ENCODE data around the gene KIAA1958.
"Not testable (repeated sequence)": the region's sequence is repeated elsewhere in the genome, so short reads cannot be mapped to it uniquely, and the experiment has no call there.

Gene KIAA1958

DNA sequence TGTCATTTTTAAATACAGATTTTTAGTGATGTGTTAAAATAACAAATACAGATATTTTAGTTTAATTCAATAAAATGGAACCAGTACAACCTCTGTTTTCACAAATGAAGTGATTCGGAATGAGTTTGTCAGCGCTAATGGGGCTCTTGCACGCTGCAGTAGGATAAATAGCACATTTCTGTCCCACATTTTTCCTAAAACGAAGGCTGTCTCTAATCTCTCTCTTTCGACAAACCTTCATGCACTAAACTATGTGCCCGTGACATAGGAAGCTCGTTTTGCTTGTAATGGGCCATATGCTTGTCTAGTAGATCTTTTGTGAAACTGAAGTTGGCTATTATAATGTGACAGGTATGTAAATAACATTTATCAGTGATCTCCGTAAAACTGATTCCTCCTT is 130.7 kb downstream of the KIAA1958 start:
- DNase-seq: no peak

DNA sequence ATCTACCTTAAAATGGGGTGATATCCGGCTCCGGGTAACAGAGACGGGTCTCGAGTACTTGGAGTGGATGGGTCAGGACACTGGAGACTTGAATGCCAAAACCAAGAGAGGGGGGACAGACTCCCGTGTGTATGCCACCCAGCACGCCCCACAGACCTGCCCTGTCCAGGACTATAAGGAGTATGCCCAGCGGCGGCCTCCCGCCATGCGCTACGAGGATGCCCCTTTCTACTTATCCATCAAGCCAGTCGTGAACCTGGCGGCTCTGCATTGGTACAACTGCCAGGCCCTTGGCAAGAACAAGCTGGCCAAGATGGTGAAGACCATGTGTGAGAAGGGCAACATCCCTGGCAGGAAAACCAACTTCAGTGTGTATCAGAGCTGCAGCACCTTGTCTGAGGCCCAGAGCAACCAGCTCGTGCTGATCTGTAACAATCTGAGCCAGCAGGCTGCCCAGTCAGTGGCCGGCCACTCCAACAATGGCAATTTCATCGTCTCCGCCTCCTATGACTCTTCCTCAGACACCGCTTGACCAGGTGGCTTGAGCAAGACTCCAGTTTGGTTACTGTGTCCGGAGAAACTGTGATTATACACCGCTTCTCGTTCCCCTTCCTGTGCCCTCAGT is 131.9 kb downstream of the KIAA1958 start:
- no peak for DNase-seq

DNA sequence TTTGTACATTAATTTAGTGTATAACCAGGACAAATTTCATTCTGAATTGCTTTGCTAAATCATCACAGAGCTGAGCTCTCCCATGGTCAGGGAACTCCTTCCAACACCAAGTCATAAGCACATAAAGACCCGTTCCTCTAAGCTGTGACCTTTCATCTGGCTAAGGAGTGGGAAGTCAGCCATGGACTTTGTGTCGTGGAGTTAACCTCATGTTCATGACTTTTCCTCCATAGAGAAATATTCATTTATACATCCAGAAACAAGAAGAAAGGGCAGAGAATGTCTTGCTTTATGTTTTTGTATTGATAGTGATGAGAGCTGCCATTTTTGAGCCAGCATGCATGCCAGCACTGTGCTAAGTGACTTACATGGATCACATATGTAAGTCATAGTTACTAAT is 133.8 kb downstream of the KIAA1958 start:
- DNase-seq: no peak

DNA sequence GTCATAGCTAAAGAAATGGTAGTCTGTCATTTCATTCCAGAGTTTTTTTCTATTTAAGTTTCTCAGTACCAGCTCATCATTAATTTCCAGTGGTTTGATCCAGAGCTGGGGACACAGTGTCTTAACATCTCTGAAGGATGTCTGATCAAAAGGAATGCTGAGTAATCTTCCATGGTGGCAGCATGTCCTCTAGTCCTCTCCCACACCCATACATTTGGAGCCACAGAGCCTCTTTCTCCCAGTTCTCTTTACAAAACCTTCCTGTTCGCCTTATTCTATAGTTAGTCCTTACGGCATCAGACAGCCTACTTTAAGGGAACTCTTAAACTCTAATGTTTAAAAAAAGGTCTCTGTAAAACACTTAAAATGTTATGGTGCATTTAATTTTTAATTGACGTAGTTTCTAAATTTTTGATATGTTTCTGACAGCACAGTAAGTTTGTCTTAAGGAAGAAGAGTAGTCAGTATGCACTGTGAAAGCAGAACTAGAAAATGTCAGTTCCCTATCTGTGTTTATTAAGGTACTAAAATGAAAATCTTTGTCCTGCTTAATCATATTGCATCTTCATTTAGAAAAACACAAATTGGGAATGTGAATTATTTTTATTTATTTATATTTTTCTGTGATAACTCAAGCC is 134.5 kb downstream of the KIAA1958 start:
- DNase-seq: no peak

DNA sequence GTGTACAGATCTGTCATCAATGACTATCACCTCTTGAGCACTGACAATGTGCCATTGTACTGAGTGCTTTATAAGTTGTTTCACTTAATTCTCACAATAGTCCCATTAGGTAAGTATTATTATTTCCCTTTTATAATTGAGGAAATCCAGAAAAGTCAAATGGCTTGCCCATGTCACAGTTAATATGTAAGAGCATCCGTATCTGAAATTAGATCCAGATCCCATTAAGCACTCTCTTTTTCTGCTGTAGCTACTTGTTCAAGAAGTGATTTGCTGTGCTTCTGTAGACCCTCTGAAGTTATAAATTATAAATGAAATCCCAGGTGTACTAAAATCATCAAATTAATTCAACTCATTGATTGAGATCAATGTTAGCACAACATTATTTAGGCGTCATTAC is 136.6 kb downstream of the KIAA1958 start:
- DNase-seq: no peak

DNA sequence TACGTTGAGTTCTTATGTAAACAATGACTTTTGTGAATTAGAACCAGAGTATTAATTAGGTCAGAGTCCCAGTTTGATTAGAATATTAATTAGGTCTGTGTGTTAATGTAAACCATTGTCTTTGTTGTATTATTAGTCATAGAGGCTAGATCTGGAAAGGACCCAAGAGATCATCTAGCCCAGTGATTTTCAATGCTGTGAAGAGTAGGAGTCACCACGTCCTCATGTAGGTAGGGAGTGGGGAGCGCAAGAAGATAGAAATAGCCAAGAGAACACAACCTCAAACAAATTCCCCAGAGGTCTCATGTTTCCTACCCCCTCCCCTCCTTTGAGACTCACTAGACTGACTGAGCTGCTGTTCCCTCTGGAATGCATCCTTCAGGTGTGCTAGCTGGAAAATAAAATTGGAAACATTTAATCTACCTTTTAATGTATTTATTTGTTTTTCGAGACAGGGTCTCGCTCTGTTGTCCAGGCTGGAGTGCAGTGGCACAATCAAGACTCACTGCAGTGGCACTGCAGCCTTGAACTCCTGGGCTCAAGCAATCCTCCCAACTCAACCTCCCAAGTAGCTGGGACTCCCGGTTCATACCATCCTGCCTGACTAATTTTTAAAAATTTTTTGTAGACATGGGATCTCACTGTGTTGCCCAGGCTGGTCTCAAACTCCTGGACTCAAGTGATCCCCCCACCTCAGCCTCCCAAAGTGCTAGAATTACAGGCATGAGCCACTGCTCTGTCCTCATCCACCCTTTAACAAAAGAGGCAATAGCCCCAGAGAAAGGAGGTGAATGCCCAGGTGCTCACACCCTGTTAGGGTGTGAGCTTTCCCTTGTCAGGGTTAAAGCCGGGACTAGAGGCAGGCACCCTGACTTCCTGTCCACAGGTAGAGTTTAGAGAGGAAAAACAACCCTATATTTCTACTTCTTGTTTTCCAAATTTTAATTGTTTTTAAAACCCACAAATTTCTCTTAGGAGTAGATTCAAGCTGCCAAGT is 138.4 kb downstream of the KIAA1958 start:
- no peak for DNase-seq

DNA sequence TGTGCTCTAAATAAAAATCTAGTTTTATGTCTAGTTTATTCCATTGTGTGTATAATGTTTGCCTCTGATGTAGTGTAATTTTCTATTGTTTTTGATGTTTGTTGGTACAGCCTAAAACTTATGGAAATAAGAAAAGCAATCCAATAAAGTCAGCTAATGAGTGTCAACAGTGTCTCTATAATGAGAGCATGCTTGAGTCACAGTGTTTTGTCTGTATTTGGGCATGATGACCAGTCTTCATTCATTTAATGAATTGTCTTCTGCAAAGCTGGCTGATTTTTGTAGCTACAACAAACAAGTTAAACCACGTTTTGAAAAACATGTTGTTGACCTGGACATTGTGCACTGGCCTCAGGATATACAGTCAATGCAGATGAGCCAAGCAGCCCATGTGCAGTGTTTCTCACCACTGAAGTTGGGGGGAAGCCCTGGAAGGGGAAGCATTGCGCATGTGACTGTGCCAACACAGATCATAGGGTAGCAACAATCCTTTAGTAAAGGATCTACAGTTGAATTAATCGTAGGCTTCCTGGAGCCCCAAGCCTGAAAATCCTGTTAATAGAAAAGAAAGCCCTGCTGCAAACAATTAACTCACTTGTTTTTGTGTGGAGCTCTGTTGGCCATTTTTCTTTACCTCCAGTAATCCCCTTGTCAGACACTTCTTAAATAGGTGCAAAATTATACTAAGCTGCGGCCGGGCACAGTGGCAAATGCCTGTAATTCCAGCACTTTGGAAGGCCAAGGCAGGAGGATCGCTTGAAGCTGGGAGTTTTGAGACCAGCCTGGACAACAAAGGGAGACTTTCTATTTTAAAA is 143.3 kb downstream of the KIAA1958 start:
- DNase-seq: no peak

DNA sequence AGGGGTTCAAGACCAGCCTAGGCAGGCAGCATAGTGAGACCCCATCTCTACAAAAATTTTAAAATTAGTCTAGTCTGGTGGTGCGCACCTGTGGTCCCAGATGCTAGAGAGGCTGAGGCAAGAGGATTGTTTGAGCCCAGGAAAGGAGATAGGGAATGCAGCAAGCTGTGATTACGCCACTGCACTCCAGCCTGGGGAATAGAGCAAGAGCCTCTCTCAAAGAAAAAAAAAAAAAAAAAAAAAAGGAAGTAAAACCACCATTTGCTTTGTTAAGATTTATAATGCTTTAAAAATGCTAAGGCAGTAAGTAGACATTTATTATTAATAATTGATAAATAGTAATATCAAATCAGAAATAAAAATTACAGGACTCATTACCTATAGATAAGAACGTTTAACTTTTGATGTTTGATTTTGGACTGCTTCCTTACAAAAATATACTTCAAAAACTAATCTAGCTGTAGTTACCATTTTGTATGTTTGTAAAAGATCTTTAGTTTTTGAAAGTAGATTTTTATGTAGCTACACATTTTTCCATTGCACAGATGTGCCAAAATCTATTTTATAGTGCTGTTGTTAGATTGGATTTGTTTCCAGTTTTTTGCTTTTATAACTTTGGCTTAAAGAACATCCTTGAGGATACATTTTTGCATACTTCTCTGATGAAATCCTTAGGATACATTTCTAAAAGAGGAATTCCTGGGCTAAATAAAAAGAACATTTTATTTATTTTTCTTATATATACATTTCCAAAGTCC is 144.9 kb downstream of the KIAA1958 start:
- DNase-seq: no peak

DNA sequence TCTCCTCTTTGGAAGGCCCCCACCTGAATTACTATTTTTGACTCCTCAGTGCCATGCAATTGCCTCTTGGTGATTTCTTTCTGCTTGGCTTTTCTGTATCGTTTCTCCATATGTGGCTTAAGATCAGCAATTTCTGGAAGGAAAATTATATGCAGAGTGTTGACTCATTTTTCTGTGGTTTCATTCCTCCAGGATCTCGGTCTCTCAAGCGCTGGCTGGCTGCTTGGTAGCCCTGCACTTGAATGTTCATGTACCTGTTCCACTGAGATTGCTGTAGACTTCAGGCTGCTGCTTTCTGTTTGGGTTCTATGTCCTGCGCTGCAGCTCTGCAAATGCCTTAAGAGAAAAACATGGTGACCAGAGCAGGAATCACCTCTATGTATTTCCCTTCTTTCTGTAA is 153.7 kb downstream of the KIAA1958 start:
- DNase-seq: no peak

DNA sequence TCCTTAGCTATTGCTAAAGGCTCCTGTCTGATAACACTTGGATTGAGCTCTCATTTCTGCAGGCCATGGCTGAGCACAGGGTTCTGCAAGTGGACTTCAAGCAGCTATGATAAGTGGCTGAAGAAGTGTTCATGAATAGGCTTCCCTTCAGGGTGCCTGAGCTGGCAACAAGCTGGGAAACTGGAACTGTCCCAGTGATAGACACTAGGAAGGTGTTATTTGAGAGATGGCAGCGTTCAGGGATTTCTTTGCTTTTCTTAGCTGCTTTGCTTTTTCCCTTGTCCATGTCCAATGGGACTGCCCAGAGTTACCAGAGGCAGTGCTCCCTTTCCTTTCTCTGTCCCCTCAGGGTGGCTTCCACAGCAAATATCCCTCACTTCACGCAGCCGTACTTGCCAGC is 155.5 kb downstream of the KIAA1958 start:
- no peak for DNase-seq

DNA sequence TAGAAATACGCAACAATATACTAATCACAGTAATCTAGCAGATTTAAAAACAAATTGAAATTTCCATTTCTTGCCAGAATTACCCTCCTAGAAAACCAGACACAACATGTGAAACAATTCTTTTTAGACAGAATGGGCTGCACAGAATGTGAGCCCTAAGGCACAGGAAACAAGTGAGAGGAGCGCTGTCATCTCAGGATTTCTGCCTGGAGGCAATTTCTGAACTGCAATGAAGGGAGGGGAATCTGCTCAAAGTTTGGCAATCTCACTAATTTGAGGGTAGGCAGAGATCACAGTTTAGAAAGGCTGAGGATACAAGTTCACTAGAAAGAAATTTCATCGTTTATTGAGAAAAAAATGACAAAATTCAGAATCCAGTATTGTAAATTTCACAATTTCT is 161.0 kb downstream of the KIAA1958 start:
- DNase-seq: no peak

DNA sequence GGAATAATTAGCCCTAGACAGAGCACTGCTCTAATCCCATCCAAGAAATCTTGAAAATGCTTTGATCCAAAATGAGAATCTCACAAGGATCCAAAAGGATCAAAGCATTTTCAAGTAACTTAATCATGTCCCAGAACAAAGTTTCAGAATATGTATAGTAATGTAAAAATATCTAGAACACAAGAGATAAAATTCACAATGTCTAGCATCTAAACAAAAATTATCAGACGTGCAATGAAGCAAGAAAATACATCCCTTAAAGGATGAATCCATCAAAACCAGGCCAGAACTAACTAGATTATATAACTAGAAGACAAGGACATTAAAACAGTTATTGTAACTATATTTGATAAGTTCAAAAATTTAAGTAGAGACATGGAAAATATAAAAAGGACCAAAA is 162.0 kb downstream of the KIAA1958 start:
- no peak for DNase-seq

DNA sequence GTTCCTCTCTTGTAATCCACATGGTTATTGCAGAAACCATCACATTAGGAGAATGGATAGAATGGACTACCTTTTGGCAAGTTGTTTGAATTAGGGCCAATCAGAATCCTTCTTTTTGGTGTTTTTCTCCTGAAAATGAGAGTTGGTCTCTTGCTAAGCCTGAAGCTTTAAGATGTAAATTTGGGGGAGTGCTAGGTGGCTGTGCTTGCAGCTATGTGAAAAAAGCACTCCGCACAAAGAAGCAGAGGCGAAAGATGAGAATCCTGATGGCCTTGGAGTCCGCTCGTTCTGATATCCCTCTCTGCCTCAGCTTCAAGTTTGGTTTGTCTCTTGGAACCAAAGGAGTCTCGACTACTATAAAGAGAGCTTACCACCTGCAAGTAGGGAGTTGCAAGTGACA is 167.7 kb downstream of the KIAA1958 start:
- DNase-seq: no peak

DNA sequence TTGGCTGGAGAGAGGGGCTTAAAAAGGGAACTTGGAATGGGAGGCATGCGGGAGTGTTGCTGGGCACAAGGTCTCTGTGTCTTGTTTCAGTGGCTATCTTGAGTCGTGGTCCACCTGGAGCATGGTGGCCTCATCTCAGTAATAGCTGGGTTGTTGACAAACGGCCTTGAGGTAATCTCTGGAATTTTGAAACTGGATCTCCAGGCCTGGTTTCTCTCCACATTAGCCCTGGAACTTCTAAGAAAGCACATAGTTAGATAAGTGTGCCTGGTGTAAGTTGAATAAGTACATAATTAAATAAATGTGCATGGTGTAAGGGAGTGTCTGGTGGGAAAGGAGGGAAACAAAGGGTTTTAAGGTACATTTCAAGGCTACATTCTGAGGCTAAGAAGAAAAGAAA is 169.0 kb downstream of the KIAA1958 start:
- no peak for DNase-seq

DNA sequence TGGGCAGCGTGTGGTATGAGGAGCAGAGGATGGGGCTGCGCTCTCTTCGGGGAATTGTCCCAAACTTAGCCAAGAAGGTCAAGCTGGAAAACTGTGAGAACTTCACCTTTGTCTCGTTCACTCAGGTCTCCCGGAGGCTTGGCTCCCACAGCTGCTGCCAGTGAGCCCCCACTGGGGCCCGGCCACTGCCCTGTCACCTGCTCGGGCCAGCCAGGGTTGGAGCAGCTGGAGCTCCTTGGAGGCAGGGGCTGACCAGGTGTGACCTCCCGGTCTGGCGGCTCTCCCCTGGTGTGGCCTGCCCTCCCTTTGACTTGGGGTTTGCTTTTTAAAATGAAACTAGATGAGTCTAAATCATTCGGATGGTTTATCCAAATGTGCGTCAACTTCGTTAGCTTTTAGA is 173.3 kb downstream of the KIAA1958 start:
- DNase-seq: no peak

DNA sequence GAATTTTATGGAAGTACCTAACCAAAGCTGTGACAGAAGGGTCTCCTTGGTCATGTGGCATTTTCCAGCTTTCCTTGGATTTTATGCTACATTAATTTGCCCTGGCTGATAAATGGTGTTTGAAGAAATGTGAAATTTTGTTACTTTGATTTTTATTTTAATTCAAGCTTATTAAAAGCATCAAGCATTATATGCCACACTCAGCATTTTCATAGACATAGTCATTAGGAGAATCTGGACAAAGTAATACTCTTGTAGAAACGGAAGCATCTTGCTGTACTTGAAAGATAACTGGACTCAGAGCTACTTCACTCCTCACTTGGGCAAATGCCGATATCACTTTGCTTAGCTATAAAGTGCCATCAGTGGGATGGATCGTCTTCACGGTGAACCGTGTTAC is 177.1 kb downstream of the KIAA1958 start:
- no peak for DNase-seq

DNA sequence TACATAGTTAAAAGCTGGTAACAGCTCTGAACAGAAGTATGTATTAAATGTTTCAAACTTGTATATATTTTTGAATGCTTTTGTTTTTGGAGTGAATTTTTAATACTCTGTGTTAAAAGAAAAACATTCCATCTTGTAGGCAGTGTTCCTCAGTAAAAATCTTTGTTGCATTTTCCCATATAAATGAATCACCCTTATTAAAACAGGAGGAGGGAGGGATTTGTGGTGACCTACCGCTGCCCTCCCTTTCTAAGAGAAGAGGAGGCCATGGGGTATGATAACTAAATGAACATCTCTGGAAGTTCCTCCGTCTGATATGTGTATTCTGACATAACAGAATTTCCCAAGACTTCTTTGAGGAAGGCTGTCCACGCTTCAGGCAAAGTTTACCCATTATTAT is 177.9 kb downstream of the KIAA1958 start:
- DNase-seq: no peak

DNA sequence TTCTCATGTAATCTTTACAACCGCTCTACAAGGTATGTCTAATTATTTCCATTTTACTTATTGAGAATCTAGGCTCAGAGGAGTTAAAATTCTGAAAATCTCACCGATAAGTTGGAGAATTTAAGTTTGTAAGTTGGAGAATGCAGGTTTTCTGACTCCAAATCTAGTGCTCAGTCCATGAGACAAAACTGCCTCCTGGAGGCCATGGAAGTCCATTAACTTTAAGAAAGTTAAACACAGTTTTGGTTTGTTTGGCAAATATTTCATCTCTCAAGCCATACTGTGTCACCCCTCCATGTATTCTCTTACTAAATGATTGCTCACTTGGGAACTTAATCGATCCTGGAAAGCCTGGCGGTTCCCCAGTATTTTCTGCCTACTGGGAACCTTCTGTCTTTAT is 178.7 kb downstream of the KIAA1958 start:
- no peak for DNase-seq

DNA sequence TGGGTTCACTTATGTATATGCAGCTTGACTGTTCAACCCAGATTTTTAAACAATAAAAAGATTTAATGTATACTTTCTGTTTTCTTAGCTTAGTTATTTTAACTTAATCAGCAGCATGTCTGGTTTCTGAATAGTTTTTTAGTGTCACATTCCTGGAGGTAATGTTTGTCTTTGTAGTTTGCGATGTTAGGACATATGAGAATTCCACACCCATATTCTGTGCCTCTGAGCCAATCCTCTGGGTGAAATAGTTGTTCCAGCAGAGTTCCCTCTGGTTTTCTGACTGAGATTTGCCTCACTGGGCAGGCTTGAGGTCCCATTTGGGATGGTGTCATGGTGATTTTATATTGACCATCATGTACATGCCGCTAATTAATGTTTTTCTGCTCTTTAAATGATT is 182.7 kb downstream of the KIAA1958 start:
- DNase-seq: no peak

DNA sequence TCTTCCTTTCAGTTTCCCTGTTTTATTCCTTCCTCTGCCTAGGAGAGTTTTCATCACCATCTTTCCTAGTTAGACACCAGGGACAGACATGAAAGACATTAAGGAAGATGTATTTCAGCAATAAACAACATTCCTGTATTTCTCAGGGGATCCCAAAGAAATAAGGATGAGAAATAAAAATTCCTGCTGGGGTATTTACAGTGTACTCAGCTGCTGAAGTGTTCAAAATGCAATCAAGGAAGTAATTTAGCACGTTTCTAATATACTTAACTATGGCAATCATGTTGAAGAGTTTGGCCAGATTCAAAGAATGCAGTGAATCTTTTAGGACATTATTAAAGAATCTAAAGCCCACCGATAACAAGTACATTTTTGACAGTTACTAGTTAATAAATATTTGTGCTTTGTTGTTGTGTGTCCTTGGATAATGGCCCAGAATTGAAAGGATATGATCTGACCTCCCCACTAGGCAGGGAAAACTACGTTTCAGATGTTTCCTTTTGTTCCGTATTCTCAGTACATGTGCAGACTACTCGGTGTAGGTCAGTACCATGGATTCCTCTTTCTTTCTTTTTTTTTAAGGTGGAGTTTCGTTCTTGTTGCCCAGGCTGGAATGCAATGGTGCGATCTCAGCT is 184.5 kb downstream of the KIAA1958 start:
- DNase-seq: no peak

DNA sequence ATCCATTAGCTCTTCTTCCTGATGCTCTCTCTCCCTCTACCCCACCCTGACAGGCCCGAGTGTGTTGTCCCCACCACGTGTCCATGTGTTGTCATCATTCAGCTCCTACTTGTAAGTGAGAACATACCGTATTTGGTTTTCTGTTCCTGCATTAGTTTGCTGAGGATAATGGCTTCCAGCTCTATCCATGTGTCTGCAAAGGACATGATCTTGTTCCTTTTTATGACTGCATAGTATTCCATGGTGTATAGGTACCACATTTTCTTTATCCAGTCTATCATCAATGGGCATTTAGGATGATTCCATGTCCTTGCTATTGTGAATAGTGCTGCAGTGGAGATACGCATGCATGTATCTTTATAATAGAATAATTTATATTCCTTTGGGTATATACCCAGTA is 186.6 kb downstream of the KIAA1958 start:
- not testable (repeated sequence) for DNase-seq

DNA sequence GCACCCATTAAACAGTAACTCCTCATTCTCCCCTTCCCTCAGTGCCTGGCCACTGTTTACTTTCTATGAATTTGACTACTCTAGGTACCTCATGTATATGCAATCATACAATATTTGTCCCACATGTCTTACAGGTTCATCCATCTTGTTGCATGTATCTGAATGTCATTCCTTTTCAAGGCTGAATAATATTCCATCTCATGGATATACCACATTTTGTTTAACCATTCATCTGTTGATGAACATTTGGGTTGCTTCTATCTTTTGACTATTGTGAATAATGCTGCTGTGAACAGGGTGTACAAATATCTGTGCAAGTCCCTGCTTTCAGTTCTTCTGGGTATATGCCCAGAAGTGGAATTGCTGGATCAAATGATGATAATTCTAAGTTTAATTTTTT is 190.4 kb downstream of the KIAA1958 start:
- no peak for DNase-seq
